ENCODE data around the gene ALG14.
A peak's percentile ranks its signal among the peaks of the same experiment; 100 is the strongest.

The ALG14 gene

DNA sequence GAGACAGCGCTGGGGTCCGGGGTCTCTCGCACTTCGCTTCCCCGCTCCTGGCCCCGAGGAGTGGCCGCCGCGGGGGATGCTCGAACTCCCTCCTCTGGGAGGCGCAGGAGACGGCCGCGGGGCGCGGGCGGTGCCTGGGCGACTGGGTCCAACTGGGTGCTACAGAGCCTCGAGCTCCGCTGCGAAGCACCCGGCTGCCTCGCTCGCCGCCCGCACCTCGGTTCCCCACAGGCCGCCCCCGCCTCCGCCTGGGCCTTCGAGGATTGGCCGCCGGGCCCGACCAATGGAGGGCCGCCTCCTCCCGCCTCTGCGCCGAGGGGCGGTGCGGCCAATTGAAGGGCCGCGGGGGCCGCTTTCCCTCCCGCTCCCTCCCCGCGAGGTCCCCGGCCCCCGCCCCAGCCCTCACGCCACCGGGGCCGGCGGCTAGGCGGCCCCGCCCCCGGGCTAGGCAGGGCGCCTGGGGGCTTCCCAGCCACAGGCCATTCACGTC, 145.8 kb downstream of the ALG14 start, which contains the start of gene CNN3 (continued):
- TF ChIP-seq, protein P1, sequence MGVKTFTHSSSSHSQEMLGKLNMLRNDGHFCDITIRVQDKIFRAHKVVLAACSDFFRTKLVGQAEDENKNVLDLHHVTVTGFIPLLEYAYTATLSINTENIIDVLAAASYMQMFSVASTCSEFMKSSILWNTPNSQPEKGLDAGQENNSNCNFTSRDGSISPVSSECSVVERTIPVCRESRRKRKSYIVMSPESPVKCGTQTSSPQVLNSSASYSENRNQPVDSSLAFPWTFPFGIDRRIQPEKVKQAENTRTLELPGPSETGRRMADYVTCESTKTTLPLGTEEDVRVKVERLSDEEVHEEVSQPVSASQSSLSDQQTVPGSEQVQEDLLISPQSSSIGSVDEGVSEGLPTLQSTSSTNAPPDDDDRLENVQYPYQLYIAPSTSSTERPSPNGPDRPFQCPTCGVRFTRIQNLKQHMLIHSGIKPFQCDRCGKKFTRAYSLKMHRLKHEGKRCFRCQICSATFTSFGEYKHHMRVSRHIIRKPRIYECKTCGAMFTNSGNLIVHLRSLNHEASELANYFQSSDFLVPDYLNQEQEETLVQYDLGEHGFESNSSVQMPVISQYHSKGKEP (tag by site-specific recombination; IDR thresholded peaks at IDR 0.05): no peak
- TF ChIP-seq ZNF843 (tag by site-specific recombination; IDR thresholded peaks at IDR 0.05) (peak; percentile 65), KLF16 (tag by site-specific recombination; IDR thresholded peaks at IDR 0.05) (0 out of 2 replicates have a peak, but pooled peaks have one; percentile 22), ZNF660 (tag by site-specific recombination; IDR thresholded peaks at IDR 0.05) (peak; percentile 41; the same call in 1 of the 2 replicates), REPIN1 (tag by site-specific recombination; IDR thresholded peaks at IDR 0.05; ENCODE audit: low read depth) (no peak), GLIS1 (tag by site-specific recombination; IDR thresholded peaks at IDR 0.05) (peak; percentile 54), ZNF10 (tag by site-specific recombination; IDR thresholded peaks at IDR 0.05) (no peak), SCRT2 (tag by site-specific recombination; IDR thresholded peaks at IDR 0.05) (no peak), BCL11A (tag by site-specific recombination; IDR thresholded peaks at IDR 0.05; ENCODE audit: low read depth) (no peak), ZNF366 (tag by site-specific recombination; conservative IDR thresholded peaks at IDR 0.05) (no peak), ZNF112 (tag by site-specific recombination; IDR thresholded peaks at IDR 0.05) (no peak), ZNF776 (tag by site-specific recombination; IDR thresholded peaks at IDR 0.05; ENCODE audit: borderline replicate concordance) (no peak), ZNF513 (tag by site-specific recombination; IDR thresholded peaks at IDR 0.05) (no peak), ZNF560 (tag by site-specific recombination; IDR thresholded peaks at IDR 0.05; ENCODE audit: borderline replicate concordance) (no peak), SP3 (tag by site-specific recombination; IDR thresholded peaks at IDR 0.05) (peak; percentile 86), ZEB2 (tag by site-specific recombination; IDR thresholded peaks at IDR 0.05) (peak; percentile 44), ZNF324 (tag by site-specific recombination; IDR thresholded peaks at IDR 0.05) (peak; percentile 68; the same call in 1 of the 2 replicates), KLF10 (tag by site-specific recombination; IDR thresholded peaks at IDR 0.05) (peak; percentile 96), ZBTB17 (tag by site-specific recombination; IDR thresholded peaks at IDR 0.05) (peak; percentile 21; the same call in 1 of the 2 replicates), ZBTB26 (tag by site-specific recombination; optimal IDR thresholded peaks at IDR 0.05) (no peak), ZBTB48 (tag by site-specific recombination; IDR thresholded peaks at IDR 0.05) (no peak), ZNF600 (tag by site-specific recombination; IDR thresholded peaks at IDR 0.05) (peak; percentile 7), ZNF248 (tag by site-specific recombination; IDR thresholded peaks at IDR 0.05) (no peak), ZIC2 (tag by site-specific recombination; IDR thresholded peaks at IDR 0.05) (0 out of 2 replicates have a peak, but pooled peaks have one; percentile 17), ZBTB7A (tag by site-specific recombination; IDR thresholded peaks at IDR 0.05; ENCODE audit: low read depth) (no peak), ATF2 (tag by site-specific recombination; IDR thresholded peaks at IDR 0.05; ENCODE audit: low read depth) (no peak), KLF8 (tag by site-specific recombination; IDR thresholded peaks at IDR 0.05) (peak; percentile 47; the same call in 1 of the 2 replicates), ZNF544 (tag by site-specific recombination; IDR thresholded peaks at IDR 0.05) (no peak), ZFP37 (tag by site-specific recombination; IDR thresholded peaks at IDR 0.05) (no peak)
- TF ChIP-seq, protein P2, sequence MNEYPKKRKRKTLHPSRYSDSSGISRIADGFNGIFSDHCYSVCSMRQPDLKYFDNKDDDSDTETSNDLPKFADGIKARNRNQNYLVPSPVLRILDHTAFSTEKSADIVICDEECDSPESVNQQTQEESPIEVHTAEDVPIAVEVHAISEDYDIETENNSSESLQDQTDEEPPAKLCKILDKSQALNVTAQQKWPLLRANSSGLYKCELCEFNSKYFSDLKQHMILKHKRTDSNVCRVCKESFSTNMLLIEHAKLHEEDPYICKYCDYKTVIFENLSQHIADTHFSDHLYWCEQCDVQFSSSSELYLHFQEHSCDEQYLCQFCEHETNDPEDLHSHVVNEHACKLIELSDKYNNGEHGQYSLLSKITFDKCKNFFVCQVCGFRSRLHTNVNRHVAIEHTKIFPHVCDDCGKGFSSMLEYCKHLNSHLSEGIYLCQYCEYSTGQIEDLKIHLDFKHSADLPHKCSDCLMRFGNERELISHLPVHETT (tag by site-specific recombination; IDR thresholded peaks at IDR 0.05): no peak
- TF ChIP-seq, protein P3, sequence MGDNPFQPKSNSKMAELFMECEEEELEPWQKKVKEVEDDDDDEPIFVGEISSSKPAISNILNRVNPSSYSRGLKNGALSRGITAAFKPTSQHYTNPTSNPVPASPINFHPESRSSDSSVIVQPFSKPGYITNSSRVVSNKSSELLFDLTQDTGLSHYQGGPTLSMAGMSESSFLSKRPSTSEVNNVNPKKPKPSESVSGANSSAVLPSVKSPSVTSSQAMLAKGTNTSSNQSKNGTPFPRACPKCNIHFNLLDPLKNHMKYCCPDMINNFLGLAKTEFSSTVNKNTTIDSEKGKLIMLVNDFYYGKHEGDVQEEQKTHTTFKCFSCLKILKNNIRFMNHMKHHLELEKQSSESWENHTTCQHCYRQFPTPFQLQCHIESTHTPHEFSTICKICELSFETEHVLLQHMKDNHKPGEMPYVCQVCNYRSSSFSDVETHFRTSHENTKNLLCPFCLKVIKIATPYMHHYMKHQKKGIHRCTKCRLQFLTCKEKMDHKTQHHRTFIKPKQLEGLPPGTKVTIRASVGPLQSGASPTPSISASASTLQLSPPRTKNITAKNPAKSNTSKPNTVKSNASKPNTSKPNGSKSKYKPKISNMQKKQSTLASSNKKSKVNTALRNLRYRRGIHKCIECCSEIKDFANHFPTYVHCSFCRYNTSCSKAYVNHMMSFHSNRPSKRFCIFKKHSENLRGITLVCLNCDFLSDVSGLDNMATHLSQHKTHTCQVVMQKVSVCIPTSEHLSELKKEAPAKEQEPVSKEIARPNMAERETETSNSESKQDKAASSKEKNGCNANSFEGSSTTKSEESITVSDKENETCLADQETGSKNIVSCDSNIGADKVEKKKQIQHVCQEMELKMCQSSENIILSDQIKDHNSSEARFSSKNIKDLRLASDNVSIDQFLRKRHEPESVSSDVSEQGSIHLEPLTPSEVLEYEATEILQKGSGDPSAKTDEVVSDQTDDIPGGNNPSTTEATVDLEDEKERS (tag by site-specific recombination; IDR thresholded peaks at IDR 0.05): no peak

All from HEK293 (cell line).